ENCODE measurements around the gene KREMEN1.

Gene KREMEN1

DNA sequence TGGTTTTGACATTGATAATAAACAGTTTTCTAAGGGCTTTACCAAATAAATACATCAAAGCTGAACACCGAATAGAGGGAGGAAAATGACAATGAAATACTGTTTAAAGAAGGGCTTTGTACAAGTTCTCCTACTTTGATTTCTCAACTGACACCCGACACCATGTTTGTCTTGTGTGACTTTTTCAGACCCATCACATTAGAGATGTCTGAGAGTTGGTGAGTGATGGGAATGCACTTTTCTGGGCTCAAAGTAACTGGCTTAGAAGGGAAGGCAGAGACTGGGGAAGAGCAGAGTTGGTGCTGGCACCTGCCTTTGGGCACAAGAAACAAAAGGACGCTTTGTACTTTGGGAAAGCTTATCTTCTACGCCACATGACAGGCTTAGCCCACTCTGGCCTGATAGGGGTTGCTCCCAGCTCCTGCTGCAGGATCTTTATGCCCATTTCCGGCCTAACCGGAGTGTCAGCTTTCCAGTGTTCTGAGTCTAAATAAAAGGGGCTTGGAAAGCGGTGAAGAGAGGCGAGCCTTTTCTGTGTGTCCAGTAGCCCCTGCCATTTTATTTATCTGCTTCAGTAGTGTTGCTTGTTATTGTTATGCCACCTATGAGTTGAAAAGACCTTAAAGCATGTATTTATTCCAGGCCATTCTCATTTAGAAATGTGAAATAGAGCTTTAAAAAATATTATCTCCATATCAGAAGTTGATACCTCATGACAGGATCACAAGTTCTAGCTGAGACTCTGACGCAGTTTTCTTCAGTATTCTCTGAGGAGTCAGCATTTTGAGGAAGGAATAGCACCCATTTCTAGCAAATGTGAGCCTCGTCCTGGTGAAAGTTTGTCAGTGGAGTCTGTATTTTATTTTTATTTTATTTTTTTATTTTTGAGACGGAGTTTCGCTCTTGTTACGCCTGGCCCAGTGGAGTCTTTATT, 24.2 kb downstream of the KREMEN1 start:
- TF ChIP-seq, protein P1, sequence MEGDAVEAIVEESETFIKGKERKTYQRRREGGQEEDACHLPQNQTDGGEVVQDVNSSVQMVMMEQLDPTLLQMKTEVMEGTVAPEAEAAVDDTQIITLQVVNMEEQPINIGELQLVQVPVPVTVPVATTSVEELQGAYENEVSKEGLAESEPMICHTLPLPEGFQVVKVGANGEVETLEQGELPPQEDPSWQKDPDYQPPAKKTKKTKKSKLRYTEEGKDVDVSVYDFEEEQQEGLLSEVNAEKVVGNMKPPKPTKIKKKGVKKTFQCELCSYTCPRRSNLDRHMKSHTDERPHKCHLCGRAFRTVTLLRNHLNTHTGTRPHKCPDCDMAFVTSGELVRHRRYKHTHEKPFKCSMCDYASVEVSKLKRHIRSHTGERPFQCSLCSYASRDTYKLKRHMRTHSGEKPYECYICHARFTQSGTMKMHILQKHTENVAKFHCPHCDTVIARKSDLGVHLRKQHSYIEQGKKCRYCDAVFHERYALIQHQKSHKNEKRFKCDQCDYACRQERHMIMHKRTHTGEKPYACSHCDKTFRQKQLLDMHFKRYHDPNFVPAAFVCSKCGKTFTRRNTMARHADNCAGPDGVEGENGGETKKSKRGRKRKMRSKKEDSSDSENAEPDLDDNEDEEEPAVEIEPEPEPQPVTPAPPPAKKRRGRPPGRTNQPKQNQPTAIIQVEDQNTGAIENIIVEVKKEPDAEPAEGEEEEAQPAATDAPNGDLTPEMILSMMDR (IDR thresholded peaks at IDR 0.05) = no peak

DNA sequence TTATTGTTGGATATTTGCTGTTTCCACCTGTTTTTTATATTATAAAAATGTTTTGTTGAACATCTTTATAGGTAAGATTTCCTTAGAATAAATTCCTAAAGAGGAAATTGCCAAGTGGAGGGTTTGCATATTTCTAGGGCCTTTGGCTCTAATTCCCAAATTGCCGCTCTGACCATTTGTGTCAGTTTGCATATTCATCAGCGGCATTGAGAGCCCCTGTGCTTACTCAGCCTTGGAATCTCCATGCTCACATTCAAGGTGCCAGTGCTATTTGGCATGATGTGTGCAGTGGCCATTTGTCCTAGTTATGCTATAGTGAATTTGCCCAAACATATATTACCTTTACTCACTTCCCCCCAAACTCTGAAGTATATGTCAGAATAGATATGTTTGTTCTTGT, 25.5 kb downstream of the KREMEN1 start:
- TF ChIP-seq, protein P1 (IDR thresholded peaks at IDR 0.05) = no peak

DNA sequence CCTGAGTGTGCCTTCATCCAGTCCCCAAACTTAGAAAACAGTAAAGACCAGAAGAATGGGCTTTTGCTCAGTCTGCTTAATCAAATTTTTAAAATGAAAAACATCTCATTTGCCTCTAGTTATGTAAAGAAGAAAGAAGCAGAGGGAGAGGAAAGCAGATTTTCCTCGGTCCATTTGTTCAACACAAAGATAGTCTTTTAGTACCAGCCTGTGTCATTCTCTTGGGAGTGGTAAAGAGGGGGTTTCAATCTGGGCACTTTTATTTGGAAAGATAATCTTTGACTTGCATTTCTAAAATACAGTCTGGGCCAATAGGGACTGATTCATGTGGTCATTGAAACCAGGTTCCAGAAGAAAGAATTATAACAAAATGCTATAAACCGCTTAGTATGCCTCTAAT, 29.5 kb downstream of the KREMEN1 start:
- TF ChIP-seq, protein P1 (IDR thresholded peaks at IDR 0.05) = no peak

DNA sequence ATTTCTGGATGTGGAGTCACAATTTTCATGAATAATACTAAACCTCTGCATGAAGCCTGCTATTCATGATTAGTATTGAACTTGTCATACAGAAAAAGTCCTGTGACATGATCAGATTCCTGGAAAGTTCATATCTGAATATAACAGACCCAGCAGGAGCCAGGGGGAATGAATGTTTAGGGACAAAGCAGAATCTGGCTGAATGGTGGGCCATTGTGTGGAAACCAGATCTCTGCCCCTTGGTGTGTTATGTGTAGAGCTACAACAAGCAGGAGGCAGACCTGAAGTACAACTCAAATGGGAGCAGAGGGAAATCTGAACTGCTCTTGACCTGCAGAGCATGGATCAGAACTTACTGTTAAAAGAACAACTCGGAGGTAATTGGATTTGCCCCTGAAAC, 30.3 kb downstream of the KREMEN1 start:
- TF ChIP-seq, protein P1 (IDR thresholded peaks at IDR 0.05) = no peak

DNA sequence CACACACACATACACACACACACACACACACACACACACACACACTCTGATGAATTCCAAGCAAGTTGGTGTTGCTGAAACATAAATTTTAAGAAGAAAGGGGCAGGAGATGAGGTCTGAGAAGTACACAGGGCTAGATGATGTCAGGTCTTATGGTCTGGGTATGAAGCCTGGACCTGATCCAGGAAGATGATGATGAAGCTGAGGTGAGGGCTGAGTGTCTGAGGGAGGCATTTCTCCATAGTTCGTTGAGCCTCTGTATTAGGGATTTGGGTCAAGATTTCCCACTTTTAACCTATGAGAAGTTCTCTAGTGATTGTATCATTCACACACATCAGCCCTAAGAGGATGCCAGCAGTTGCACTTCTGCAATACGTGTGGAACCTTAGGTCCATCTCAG, 32.6 kb downstream of the KREMEN1 start:
- TF ChIP-seq, protein P1 (IDR thresholded peaks at IDR 0.05) = no peak

DNA sequence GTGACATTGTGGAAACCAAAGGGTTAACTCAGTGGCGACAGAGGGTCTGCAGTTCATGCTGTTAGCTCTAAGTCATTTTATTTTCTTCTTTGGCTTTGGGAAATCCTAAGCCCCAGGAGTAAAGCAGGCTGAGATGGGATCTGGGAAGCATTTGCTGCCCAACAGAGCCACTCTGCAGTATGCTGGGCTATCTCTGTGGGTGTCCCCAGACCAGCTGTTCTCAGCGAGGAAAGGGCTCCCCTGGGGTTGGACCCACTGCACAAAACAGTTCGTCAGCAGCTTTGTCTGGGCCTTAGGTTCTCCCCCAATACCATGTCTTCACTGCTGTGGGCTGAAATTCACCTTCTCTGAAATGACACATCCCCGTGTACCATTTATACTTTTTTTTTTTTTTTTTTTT, 34.0 kb downstream of the KREMEN1 start:
- TF ChIP-seq, protein P1 (IDR thresholded peaks at IDR 0.05) = no peak

DNA sequence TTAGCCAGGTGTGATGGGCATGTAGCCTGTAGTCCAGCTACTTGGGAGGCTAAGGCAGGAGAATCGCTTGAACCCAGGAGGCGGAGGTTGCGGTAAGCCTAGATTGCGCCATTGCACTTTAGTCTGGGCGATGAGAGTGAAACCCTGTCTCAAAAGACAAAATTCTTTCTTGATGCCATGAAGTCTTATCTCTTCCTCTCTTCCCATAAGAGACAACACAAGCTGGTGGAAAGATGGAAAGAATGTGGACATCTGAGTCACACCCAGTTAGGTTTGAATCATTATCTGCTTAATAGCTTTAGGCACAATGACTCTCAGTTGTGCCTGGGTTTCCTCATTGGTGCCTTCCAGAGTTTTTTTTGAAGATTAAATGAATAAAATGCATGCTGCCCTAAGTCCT, 35.3 kb downstream of the KREMEN1 start:
- TF ChIP-seq, protein P1 (IDR thresholded peaks at IDR 0.05) = no peak

All from LNCAP (cell line).